Testis (tissue), 2 donors: ENCODE results near the gene SERGEF.

Experiments
- CTCF ChIP-seq, 3 experiments: fragments of 450-650 bp in 2 of 3; fragments of 200-600 bp in 1 of 3; sonication (generic) in 1 of 3; IDR thresholded peaks; one replicate each; pipeline ENCODE4 v1.5.1; 2016 to 2019; ENCODE audit warnings: antibody characterized with exemption in 3 of 3, mild to moderate bottlenecking in 2 of 3, moderate library complexity in 1 of 3
- POLR2A ChIP-seq: fragments of 450-650 bp; IDR thresholded peaks from one replicate; pipeline ENCODE4 v1.6.1; 2017; ENCODE audit warnings: antibody characterized with exemption, mild to moderate bottlenecking, moderate library complexity

- no peak for TF ChIP-seq CTCF (IDR thresholded peaks at IDR 0.05)
- no peak for TF ChIP-seq POLR2A
Observed at GRCh38 chr11:17906436-17906835, 106.4 kb downstream of the SERGEF start.
